Activated naive CD4-positive, alpha-beta T cell (primary cell): ENCODE measurements around the gene FCRL6.

Experiments used
- DNase-seq, 4 experiments: peaks; one replicate each; lab custom pipeline; 2025; lab: John Stamatoyannopoulos, UW

The FCRL6 gene

GRCh38 chr1:159862031-159862430 lies 59.9 kb downstream of the FCRL6 start:
- no peak for DNase-seq

GRCh38 chr1:159862557-159862956 lies 60.4 kb downstream of the FCRL6 start, which contains the start of gene VSIG8:
Gene VSIG8 (minus strand): TSS chr1:159862657. CDS start chr1:159862521, 136 bp downstream.
- DNase-seq: no peak

GRCh38 chr1:159864262-159864661 lies 62.1 kb downstream of the FCRL6 start:
- no peak for DNase-seq
